Activated CD8-positive, alpha-beta memory T cell treated with anti-CD3 and anti-CD28 coated beads for 48 hours (primary cell): ENCODE measurements around the gene MACF1.
"Not testable (repeated sequence)": the region's sequence is repeated elsewhere in the genome, so short reads cannot be mapped to it uniquely, and the experiment has no call there.

ENCODE experiments used
- DNase-seq, 3 experiments: peaks; one replicate each; pipeline ENCODE4 v3.0.0-alpha.2; 2020; ENCODE audit warnings: low read depth in 2 of 3, low spot score in 2 of 3

MACF1 gene

GRCh38 chr1:39508857-39509305, 304.4 kb downstream of the MACF1 start:
- DNase-seq: no peak

- peak in 1 of 3 experiments; percentile 15 for DNase-seq
These were observed 305.0 kb downstream of the MACF1 start for GRCh38 chr1:39509360-39510009.

GRCh38 chr1:39510570-39511186, 306.2 kb downstream of the MACF1 start:
- not testable (repeated sequence) for DNase-seq

GRCh38 chr1:39511477-39511876, 307.0 kb downstream of the MACF1 start:
- not testable (repeated sequence) for DNase-seq

- not testable (repeated sequence) for DNase-seq
These were observed 307.8 kb downstream of the MACF1 start for GRCh38 chr1:39512234-39512847.

GRCh38 chr1:39514710-39515124, 310.2 kb downstream of the MACF1 start:
- DNase-seq: not testable (repeated sequence)

- peak in 1 of 3 experiments; percentile 20 for DNase-seq
These were observed 310.9 kb downstream of the MACF1 start for GRCh38 chr1:39515131-39516086.

- DNase-seq: not testable (repeated sequence)
These were observed 312.3 kb downstream of the MACF1 start for GRCh38 chr1:39516841-39517240.

GRCh38 chr1:39517936-39518335, 313.4 kb downstream of the MACF1 start:
- DNase-seq: not testable (repeated sequence)

GRCh38 chr1:39519376-39519775, 314.9 kb downstream of the MACF1 start:
- not testable (repeated sequence) for DNase-seq

GRCh38 chr1:39522221-39522620, 317.7 kb downstream of the MACF1 start:
- not testable (repeated sequence) for DNase-seq

- no peak for DNase-seq
These were observed 318.4 kb downstream of the MACF1 start for GRCh38 chr1:39522661-39523567.

- no peak for DNase-seq
These were observed 319.7 kb downstream of the MACF1 start for GRCh38 chr1:39524171-39524570.

GRCh38 chr1:39524591-39525365, 320.3 kb downstream of the MACF1 start:
- no peak for DNase-seq

GRCh38 chr1:39525366-39526165, 321.1 kb downstream of the MACF1 start:
- DNase-seq: no peak

GRCh38 chr1:39526466-39527189, 322.1 kb downstream of the MACF1 start:
- no peak for DNase-seq

- not testable (repeated sequence) for DNase-seq
These were observed 322.7 kb downstream of the MACF1 start for GRCh38 chr1:39527190-39527579.

GRCh38 chr1:39528082-39528481, 323.6 kb downstream of the MACF1 start:
- DNase-seq: no peak
